ENCODE data around the gene TRIM17. TPM values are rescaled to one million over a fixed set of nuclear protein-coding genes. Genes with fewer than 3 reads are reported as not detected.
A peak's percentile ranks its signal among the peaks of the same experiment; 100 is the strongest.

The TRIM17 gene
- total and polyA plus RNA-seq, 9 of the 15 experiments (the other 6 are each of a cell fraction or from before 2014, with no cell fraction given): not detected

- TF ChIP-seq MGA (IDR thresholded peaks at IDR 0.05): peak; percentile 88
- peak; percentile 29; the same call in 1 of the 2 replicates for TF ChIP-seq SMC3 (conservative IDR thresholded peaks at IDR 0.05; ENCODE audit: insufficient read depth, low read depth, low read length)
- TF ChIP-seq MTA1 (IDR thresholded peaks at IDR 0.05; ENCODE audit: borderline replicate concordance): peak; percentile 94
- no peak for TF ChIP-seq TEAD2 (tag; IDR thresholded peaks at IDR 0.05)
- no peak for TF ChIP-seq ELF4 (CRISPR knock-in tag; IDR thresholded peaks at IDR 0.05)
- TF ChIP-seq CREB5 (CRISPR knock-in tag; IDR thresholded peaks at IDR 0.05): 0 out of 2 replicates have a peak, but pooled peaks have one; percentile 59
- no peak for TF ChIP-seq SREBF2 (CRISPR knock-in tag; IDR thresholded peaks at IDR 0.05)
- TF ChIP-seq CCAR2 (IDR thresholded peaks at IDR 0.05; ENCODE audit: low read depth, low read length): no peak
- peak in 1 of 2 experiments; percentile 48; a peak in 1 of 4 replicates for TF ChIP-seq CSDE1 (IDR thresholded peaks at IDR 0.05)
- peak; percentile 98 for TF ChIP-seq ZBTB49 (CRISPR knock-in tag; IDR thresholded peaks at IDR 0.05; ENCODE audit: borderline replicate concordance)
- peak; percentile 73; the same call in 1 of the 2 replicates for TF ChIP-seq ZNF76 (CRISPR knock-in tag; IDR thresholded peaks at IDR 0.05; ENCODE audit: borderline replicate concordance)
- TF ChIP-seq DIDO1 (tag; IDR thresholded peaks at IDR 0.05; ENCODE audit: low read depth): no peak
Observed at GRCh38 chr1:228457396-228458176, 40.9 kb upstream of the TRIM17 start (continued).

Data from K562 (cell line).